GM12872 (cell line): ENCODE measurements around the gene CELSR2.

Experiments used
- TF ChIP-seq, protein P1 (sequence below): IDR thresholded peaks from 3 replicates; pipeline ENCODE4 v1.5.1; 2011; ENCODE audit warnings: low read depth, mild to moderate bottlenecking, low read length, moderate library complexity; ENCODE audit not compliant: insufficient read depth

Gene CELSR2

GRCh38 chr1:109314795-109315194, 65.5 kb downstream of the CELSR2 start:
- TF ChIP-seq, protein P1, sequence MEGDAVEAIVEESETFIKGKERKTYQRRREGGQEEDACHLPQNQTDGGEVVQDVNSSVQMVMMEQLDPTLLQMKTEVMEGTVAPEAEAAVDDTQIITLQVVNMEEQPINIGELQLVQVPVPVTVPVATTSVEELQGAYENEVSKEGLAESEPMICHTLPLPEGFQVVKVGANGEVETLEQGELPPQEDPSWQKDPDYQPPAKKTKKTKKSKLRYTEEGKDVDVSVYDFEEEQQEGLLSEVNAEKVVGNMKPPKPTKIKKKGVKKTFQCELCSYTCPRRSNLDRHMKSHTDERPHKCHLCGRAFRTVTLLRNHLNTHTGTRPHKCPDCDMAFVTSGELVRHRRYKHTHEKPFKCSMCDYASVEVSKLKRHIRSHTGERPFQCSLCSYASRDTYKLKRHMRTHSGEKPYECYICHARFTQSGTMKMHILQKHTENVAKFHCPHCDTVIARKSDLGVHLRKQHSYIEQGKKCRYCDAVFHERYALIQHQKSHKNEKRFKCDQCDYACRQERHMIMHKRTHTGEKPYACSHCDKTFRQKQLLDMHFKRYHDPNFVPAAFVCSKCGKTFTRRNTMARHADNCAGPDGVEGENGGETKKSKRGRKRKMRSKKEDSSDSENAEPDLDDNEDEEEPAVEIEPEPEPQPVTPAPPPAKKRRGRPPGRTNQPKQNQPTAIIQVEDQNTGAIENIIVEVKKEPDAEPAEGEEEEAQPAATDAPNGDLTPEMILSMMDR, result no peak

DNA sequence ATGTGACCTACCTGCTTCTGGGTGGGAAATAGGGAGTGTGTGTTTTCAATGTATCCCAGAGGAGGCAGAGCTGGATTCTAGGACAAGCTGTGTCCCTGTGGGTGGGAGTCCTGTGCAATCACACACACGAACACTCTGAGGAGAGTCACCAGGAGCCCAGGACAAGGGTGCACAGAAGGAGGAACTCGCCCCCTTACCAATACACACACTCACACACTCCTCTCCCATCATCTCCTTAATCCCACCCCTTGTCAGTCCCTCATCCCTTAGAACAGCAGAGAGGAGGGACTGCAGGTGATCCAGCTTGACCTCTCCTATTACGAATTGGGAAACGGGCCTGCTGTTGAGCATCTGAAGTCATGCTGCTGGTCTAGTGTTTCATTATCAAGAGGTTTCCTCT, 65.9 kb downstream of the CELSR2 start:
- TF ChIP-seq, protein P1, result no peak

- TF ChIP-seq, protein P1, result no peak
Measured at GRCh38 chr1:109316506-109316905, 67.2 kb downstream of the CELSR2 start.

DNA sequence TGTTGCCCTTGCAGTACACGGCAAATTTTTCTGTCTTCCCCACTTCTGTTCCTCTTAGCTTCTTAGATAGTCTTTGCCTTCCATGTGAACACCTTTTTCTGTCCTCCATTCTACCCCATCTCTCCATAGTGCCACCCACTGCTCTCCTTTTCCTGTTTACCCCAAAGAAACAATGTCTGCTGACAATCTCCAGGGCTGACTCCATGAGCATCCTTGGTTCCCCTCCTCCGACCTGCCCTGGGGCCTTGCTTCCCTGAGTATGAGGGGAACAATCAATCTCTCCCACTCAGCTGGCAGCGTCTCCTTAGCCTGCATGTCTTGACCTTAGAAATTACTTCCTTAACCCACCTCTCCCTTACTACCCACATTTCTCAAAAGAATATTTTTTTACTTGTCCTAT, 69.8 kb downstream of the CELSR2 start:
- TF ChIP-seq, protein P1, result no peak

- TF ChIP-seq, protein P1, result no peak
Measured at GRCh38 chr1:109322974-109323373, 73.6 kb downstream of the CELSR2 start.
